HEK293T (cell line): ENCODE data around the gene TSPAN5.

ENCODE experiments used
- BHLHE40 ChIP-seq: fragments of 450-650 bp; IDR thresholded peaks from 2 replicates; pipeline ENCODE4 v1.6.1; 2016; ENCODE audit warnings: mild to moderate bottlenecking, moderate library complexity, borderline replicate concordance
- CTBP1 ChIP-seq: fragments of 450-650 bp; IDR thresholded peaks from 2 replicates; pipeline ENCODE4 v1.6.1; 2016; ENCODE audit warnings: borderline replicate concordance
- FOXA1 ChIP-seq: fragments of 450-650 bp; IDR thresholded peaks from 2 replicates; pipeline ENCODE4 v1.6.1; 2016; ENCODE audit warnings: mild to moderate bottlenecking
- FOXK2 ChIP-seq: fragments of 450-650 bp; IDR thresholded peaks from 2 replicates; pipeline ENCODE4 v1.6.1; 2016; ENCODE audit warnings: mild to moderate bottlenecking
- FOXM1 ChIP-seq: fragments of 450-650 bp; IDR thresholded peaks from 2 replicates; pipeline ENCODE4 v1.6.1; 2017; ENCODE audit warnings: mild to moderate bottlenecking, borderline replicate concordance
- HDGF ChIP-seq: fragments of 450-650 bp; IDR thresholded peaks from 2 replicates; pipeline ENCODE4 v1.6.1; 2017; ENCODE audit warnings: antibody characterized with exemption, borderline replicate concordance
- LEF1 ChIP-seq: fragments of 450-650 bp; IDR thresholded peaks from 2 replicates; pipeline ENCODE4 v1.6.1; 2017; ENCODE audit warnings: mild to moderate bottlenecking, borderline replicate concordance
- NFRKB ChIP-seq: fragments of 450-650 bp; IDR thresholded peaks from 2 replicates; pipeline ENCODE4 v1.6.1; 2016; ENCODE audit warnings: mild to moderate bottlenecking, moderate library complexity
- TARDBP ChIP-seq: fragments of 450-650 bp; IDR thresholded peaks from 2 replicates; pipeline ENCODE4 v1.6.1; 2016

- no peak for TF ChIP-seq BHLHE40
- TF ChIP-seq CTBP1: no peak
- no peak for TF ChIP-seq TARDBP
- no peak for TF ChIP-seq HDGF
- no peak for TF ChIP-seq FOXM1
- no peak for TF ChIP-seq LEF1
- TF ChIP-seq NFRKB: no peak
- TF ChIP-seq FOXK2: no peak
- no peak for TF ChIP-seq FOXA1
These were observed 168.2 kb downstream of the TSPAN5 start for GRCh38 chr4:98490251-98490650.
